HG03108 (cell line): ENCODE data around the gene NFE2L2.
A peak's percentile ranks its signal among the peaks of the same experiment; 100 is the strongest.
"Not testable (repeated sequence)": the region's sequence is repeated elsewhere in the genome, so short reads cannot be mapped to it uniquely, and the experiment has no call there.

ENCODE experiments used
- ATAC-seq: cut with Tn5 transposase; IDR thresholded peaks from one replicate; pipeline ENCODE4 v1.9.1; 2021; ENCODE audit warnings: moderate library complexity; ENCODE audit not compliant: unreplicated experiment

NFE2L2 gene

GRCh38 chr2:177204417-177204816, 60.1 kb downstream of the NFE2L2 start:
- no peak for ATAC-seq

- no peak for ATAC-seq
Measured at GRCh38 chr2:177201919-177202346, 62.6 kb downstream of the NFE2L2 start.

- not testable (repeated sequence) for ATAC-seq
Measured at GRCh38 chr2:177200419-177200818, 64.1 kb downstream of the NFE2L2 start.

GRCh38 chr2:177195194-177195593, 69.3 kb downstream of the NFE2L2 start:
- ATAC-seq, result no peak

GRCh38 chr2:177193240-177193639, 71.3 kb downstream of the NFE2L2 start:
- peak; percentile 57 for ATAC-seq

GRCh38 chr2:177192788-177193187, 71.7 kb downstream of the NFE2L2 start:
- ATAC-seq, result no peak

GRCh38 chr2:177190941-177191340, 73.6 kb downstream of the NFE2L2 start:
- no peak for ATAC-seq

GRCh38 chr2:177188482-177189469, 75.8 kb downstream of the NFE2L2 start:
- no peak for ATAC-seq

- ATAC-seq, result no peak
Measured at GRCh38 chr2:177187631-177188312, 76.8 kb downstream of the NFE2L2 start.

- ATAC-seq, result not testable (repeated sequence)
Measured at GRCh38 chr2:177186038-177186437, 78.5 kb downstream of the NFE2L2 start.

GRCh38 chr2:177184606-177185005, 79.9 kb downstream of the NFE2L2 start:
- no peak for ATAC-seq

- ATAC-seq, result no peak
Measured at GRCh38 chr2:177183860-177184259, 80.7 kb downstream of the NFE2L2 start.
